ENCODE data around the gene KRT26.
"Not testable (repeated sequence)": the region's sequence is repeated elsewhere in the genome, so short reads cannot be mapped to it uniquely, and the experiment has no call there.

The KRT26 gene

GRCh38 chr17:40793832-40794231 lies 21.8 kb upstream of the KRT26 start:
- no peak for DNase-seq

- no peak for DNase-seq
These were observed 19.9 kb upstream of the KRT26 start for GRCh38 chr17:40791787-40792436.

- DNase-seq = no peak
These were observed 19.1 kb upstream of the KRT26 start for GRCh38 chr17:40791111-40791510.

GRCh38 chr17:40782450-40782849 lies 10.4 kb upstream of the KRT26 start, which contains the start of gene KRT27:
Gene KRT27, minus strand, starts transcription at chr17:40782550. Its CDS starts 57 bp downstream, at chr17:40782493.
- no peak for DNase-seq

- DNase-seq = no peak
These were observed 7.3 kb upstream of the KRT26 start for GRCh38 chr17:40779181-40779909.

- no peak for DNase-seq
These were observed 6.5 kb upstream of the KRT26 start for GRCh38 chr17:40778461-40778860.

GRCh38 chr17:40777971-40778370 lies 6.0 kb upstream of the KRT26 start:
- DNase-seq = no peak

- no peak for DNase-seq
These were observed 5.5 kb upstream of the KRT26 start for GRCh38 chr17:40777459-40777858.

- DNase-seq = no peak
These were observed 3.9 kb upstream of the KRT26 start for GRCh38 chr17:40775945-40776344.

GRCh38 chr17:40765657-40766056 lies 6.3 kb downstream of the KRT26 start:
- DNase-seq = no peak

- DNase-seq = no peak
These were observed 8.2 kb downstream of the KRT26 start for GRCh38 chr17:40763752-40764151.

GRCh38 chr17:40760105-40761016 lies 11.6 kb downstream of the KRT26 start:
- DNase-seq = no peak

- DNase-seq = no peak
These were observed 16.8 kb downstream of the KRT26 start, which contains the start of gene KRT25 for GRCh38 chr17:40755231-40755630. Gene KRT25, minus strand, starts transcription at chr17:40755331. Its CDS starts 60 bp downstream, at chr17:40755271.

GRCh38 chr17:40753804-40754203 lies 18.2 kb downstream of the KRT26 start:
- no peak for DNase-seq

- DNase-seq = no peak
These were observed 20.9 kb downstream of the KRT26 start for GRCh38 chr17:40751065-40751464.

GRCh38 chr17:40750391-40750790 lies 21.6 kb downstream of the KRT26 start:
- DNase-seq = no peak

GRCh38 chr17:40748666-40749065 lies 23.3 kb downstream of the KRT26 start:
- DNase-seq = not testable (repeated sequence)

GRCh38 chr17:40738553-40738952 lies 33.4 kb downstream of the KRT26 start:
- no peak for DNase-seq

GRCh38 chr17:40735016-40735415 lies 37.0 kb downstream of the KRT26 start:
- DNase-seq = no peak

- no peak for DNase-seq
These were observed 38.0 kb downstream of the KRT26 start for GRCh38 chr17:40734018-40734417.

- no peak for DNase-seq
These were observed 41.0 kb downstream of the KRT26 start for GRCh38 chr17:40730970-40731369.

GRCh38 chr17:40727447-40728231 lies 44.4 kb downstream of the KRT26 start:
- no peak for DNase-seq
